Endothelial cell of umbilical vein (primary cell): Measurements from ENCODE around the gene PDS5B.

Experiments used
- CTCF ChIP-seq, 2 donors: IDR thresholded peaks; 1 replicate in 1 of 2; 2 replicates in 1 of 2; pipeline ENCODE4 v1.5.1; 2011; ENCODE audit warnings: low read length in 2 of 2, mild to moderate bottlenecking in 2 of 2, moderate library complexity in 2 of 2, control low read depth in 1 of 2, inconsistent platforms in 1 of 2, low read depth in 1 of 2; ENCODE audit not compliant: insufficient read depth in 1 of 2; ENCODE audit errors: extremely low read depth in 1 of 2
- EZH2 ChIP-seq: IDR thresholded peaks from 2 replicates; pipeline ENCODE4 v1.6.1; 2012; ENCODE audit warnings: borderline replicate concordance, low read depth, mild to moderate bottlenecking, moderate library complexity, low read length, inconsistent platforms; ENCODE audit not compliant: severe bottlenecking
- POLR2A ChIP-seq: IDR thresholded peaks from 2 replicates; pipeline ENCODE4 v1.6.1; 2012; ENCODE audit warnings: low read depth, mild to moderate bottlenecking, control low read depth, low read length
- POLR2AphosphoS5 ChIP-seq: IDR thresholded peaks from 2 replicates; pipeline ENCODE4 v1.6.1; 2012; ENCODE audit warnings: low read depth, mild to moderate bottlenecking, control low read depth, low read length, moderate library complexity; ENCODE audit not compliant: insufficient read depth

- no peak for TF ChIP-seq EZH2
- TF ChIP-seq POLR2A = no peak
- TF ChIP-seq CTCF (IDR thresholded peaks at IDR 0.05; ENCODE audit: extremely low read depth in 1 of 2, insufficient read depth in 1 of 2, low read depth in 1 of 2, low read length in 2 of 2) = no peak
- no peak for TF ChIP-seq POLR2AphosphoS5
These were observed 215.9 kb downstream of the PDS5B start for GRCh38 chr13:32802159-32802558.
